HG03565 (cell line): ENCODE data around the gene CSRP2.

Source experiments
- ATAC-seq: cut with Tn5 transposase; IDR thresholded peaks from one replicate; pipeline ENCODE4 v1.9.1; 2021; ENCODE audit warnings: mild to moderate bottlenecking, moderate library complexity; ENCODE audit not compliant: unreplicated experiment

The CSRP2 gene

DNA sequence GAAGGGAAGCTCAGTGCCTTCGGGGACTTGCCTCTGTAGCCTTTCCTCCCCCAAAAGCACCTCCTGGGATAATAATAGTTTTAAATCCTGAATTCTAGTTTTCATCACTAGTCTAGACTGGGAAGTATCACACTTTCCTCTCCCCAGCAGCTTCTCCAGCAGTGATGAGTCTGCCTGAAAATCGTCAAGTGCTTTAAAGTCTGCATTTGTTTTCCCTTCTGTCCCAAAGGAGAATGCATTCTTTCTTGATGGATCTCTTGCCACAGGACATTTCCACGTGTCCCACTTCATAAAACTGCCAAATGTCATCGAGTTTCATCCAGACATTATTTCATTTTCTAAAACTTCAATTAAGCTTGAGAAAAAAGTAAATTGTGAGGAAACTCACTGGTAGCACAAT is 15.0 kb downstream of the CSRP2 start:
- no peak for ATAC-seq

DNA sequence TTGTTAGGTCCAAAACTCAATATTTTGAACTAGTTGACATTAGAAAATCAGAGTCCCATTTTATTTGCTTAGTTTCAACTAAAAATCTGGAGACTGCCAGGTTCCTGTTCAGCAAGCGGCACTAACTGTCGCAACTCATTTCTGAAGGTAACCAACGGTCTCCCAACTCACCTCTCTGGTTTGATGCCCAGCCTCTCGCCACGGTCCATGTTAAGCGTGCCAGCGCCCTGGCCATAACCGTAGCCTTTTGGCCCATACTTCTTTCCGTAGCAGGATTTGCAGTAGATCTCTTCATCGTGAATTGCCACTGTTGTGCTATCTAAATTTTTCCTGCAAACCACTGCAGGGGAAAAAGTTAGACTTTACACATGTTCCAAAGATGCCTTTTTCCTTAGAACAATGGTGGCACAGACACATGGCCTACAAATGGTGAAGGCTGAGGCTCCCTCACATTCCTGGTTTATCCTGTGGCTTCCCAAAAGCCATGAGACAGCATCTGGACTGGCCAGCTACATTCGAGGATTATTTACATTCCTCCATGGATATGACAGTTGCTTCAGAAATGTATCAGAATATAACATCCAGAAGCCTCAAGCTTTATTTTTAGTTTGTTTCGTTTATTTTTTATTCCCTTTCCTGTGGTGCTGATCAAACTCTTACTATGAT is 15.7 kb downstream of the CSRP2 start:
- ATAC-seq: no peak

DNA sequence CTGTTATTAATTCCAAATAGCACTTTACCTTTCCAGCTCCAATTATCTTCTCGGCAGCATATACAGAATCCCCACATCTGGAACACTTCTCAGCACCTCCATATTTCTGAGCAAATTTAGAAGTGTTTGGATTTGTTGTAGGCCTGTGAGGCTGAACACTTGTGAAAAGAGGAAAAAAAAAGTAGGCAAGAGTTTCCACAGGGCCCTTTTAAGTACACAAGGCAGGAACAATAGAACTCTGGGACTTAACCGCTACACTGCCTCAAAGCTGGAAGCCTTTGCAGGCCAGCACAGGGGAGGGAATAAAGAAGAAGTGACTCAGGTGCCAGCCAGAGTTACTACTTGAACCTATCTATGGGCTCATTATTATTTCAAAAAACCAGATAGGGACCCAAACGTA is 18.6 kb downstream of the CSRP2 start:
- no peak for ATAC-seq

DNA sequence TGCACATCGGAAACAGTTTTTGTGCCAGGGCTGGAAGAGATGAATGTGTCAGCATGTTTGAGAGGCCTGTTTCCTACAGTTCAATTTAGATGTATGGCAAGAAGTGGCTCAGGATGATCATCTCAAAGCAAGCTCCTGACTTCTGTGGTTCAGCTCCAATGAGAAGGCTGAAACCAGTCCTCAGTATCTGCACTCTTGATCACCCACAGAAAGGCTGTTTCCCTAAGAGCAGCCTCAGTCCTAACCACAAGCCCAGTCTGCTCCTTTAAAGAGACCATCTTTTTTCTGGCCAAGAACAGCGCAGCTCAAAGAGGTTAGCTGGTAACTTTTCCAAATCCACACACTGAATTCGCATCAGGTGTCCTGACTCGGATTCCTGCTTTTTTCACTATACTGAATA is 19.2 kb downstream of the CSRP2 start:
- ATAC-seq: no peak

DNA sequence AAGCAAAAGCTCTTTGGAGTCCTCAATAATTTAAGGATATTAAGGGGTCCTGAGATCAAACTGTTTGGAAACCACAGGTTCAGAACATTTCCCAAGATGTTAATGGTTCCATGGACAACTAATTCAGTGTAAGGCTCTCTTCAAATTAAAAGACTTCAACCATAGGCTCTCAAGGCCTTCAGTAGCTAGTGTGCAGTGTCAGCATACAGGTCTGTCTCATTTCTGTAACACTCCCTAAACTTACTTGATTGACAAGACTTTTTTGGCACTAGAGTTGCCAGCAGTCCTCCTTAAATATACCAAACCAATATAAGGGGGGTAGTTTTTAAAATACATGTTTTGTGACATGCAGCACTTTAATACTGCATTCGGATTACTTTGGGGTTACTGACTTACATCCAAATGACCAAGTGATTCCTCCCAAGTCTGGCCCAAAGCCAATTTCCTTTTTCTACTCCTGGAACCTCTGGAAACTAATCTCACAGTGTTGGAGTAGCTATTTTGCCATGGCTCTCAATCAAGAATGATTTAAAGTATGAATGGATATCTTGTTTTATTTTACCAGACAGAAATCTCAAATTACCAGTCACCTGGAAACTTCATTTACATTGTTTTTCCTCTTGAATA is 22.7 kb downstream of the CSRP2 start:
- no peak for ATAC-seq

DNA sequence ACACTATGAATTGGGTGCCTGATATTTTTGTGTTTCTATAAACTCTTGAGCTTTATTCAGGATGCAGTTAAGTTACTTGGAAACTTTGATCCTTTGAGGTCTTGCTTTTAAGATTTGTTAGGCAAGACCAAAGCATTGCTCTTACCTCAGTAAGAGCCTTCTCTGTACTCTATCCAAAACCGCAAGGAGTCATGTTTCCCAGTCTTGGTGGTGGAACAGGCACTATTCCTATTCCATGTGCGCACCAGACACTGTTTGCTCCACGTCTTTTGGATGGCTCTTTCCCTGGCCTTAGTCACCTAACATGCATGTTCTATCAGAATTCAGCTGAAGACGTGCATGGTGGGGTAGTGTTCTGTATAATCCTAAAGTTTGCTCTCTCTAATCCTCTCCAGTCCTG is 23.5 kb downstream of the CSRP2 start:
- ATAC-seq: no peak

DNA sequence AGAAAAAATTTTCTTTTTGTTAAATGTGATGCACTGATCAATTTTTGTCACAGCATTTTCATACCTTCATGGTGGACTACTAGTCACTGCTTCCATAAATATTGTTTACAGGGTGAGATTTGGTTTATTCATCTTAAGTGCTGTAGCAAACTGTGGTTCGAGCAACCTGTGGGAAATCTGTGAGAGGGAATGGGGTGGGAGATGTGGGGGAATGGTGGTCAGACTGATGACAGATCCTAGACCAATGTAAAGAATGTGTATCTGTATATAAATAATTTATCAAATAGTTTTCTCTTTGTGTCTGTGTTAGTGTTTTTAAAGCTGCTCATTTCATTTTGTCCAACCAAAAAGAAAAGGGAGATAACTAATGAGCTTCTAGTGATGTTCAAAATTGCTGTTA is 26.7 kb downstream of the CSRP2 start:
- no peak for ATAC-seq

DNA sequence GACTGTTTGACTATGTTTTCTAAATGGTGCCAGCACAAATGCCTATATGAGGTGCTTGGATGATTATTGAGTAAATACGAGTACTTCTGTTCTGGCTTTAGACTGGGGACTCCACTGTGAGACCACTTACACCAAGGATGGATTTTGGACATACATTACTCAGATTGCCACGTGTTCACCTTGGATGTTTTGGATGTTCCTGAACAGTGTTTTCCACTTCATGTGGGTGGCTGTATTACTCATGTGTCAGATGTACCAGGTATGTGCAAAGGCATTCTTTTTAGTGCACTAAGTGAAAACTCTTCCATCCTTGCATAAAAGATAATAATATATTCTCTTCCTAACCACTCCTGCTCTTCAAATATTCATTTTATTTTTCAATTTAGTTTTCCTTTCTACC is 30.7 kb downstream of the CSRP2 start:
- ATAC-seq: no peak

DNA sequence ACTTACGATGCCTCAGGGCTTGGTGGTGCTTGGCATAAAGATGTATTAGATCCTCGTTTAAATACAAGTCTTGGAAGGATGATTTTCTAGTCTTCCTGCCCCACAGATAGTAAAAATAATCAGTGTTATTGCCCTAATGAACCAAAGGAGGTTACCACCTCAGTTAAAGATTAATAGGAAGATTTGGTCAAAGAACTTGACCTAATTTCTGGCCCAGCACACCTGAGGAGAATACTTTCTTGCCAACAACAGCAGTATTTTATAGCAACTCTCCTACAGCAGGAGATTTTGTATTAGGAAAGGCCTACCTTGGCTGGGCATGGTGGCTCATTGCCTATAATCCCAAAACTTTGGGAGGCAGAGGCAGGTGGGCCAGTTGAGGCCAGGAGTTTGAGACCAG is 31.6 kb downstream of the CSRP2 start:
- no peak for ATAC-seq

DNA sequence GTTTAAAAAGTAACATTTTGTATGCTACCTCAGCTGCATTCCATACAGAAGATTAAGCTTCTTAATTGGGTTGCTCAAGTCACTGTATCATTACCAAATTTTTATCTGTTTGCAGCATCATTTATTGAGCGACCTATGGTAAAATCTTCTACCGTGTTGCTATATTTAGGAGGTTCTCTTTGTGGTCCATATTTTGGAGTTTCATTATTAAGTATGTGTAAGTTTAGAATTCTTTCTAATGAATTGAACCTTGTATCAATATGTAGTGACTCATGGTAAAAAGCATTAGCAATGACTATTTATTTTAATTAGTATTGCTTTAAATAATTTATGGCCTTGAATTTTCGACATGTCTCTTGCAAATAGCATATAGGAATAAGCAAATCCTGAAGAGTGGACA is 42.2 kb downstream of the CSRP2 start:
- no peak for ATAC-seq

DNA sequence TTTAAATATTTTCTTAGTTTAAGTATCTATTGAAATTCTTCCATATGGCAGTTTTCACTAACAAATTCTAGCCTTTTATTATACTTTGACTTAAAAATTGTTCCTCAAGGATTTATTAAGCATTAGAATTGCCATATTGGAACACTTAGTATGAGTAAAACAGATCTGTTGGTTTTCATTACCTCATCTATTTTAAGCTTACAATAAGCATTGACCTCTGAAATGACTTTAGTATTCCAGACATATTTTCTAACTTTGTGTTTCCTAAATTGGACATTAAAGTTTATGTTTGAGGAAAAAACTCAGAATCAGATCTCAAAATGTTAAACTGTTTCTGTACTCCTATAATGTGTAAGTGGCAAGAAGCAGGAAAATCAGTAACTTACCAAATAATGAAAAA is 48.4 kb downstream of the CSRP2 start:
- ATAC-seq: no peak

DNA sequence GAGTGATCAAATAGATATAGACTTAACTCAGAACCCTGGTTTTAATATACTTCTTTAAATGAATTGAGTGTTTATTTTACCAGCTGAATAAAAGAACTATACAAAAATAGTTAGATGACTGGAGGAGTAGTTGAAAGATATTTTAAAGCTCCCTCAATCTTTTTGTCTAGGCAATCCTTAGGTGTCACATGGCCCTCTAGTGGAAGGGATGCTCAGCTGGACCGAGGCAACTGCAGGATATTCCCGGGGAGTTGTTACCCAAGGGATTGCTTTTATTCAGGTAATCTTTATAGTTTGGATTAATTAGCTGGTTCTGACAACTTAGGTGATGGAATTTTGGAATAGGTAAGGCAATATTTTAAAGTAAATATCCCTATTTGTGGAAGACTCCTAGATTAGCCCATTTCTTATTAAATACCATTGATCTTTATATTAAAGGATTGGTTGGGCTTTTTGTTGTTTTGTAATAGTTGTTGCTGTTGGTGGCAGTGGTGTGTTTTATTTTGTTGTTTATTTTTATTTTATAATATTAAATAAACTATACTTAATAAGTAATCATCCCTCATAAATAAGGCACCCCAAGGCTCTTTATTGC is 57.8 kb downstream of the CSRP2 start:
- no peak for ATAC-seq

DNA sequence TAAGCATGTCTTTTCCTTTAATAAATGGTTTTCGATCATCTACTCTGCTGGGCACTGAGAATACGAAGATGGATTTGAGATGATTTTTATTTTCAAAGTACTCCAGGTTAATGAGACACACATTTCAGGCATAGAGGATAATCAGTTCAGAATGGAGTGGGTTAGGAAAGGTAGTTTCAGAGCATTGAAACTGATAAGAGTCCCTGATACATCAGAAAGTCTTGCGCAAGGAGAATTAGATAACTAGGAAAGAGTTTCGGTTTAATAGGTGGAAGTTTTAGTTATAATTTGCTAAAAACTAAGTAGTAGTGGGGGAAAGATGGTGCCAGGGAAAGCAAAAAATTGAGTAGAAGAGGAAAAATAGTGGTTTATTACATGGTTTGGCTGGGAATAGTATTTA is 64.8 kb downstream of the CSRP2 start:
- ATAC-seq: no peak

DNA sequence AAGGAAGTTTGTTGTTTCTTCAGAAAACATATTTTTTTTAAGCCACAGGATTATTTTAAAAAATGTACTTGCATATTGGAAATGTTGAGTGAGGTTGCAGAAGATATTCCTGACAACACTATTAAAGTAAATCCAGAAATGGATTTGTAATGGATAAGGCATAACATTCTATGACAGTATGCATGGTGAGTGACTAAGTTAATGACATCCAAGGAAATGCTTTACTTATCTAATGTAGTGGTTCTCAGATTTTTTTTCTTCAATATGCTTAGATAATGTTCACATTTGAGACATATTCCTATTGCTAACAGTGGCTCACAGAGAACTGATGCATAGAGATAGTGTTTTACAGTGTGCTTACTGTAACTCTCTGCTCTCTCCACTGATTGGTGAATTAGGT is 65.6 kb downstream of the CSRP2 start:
- no peak for ATAC-seq

DNA sequence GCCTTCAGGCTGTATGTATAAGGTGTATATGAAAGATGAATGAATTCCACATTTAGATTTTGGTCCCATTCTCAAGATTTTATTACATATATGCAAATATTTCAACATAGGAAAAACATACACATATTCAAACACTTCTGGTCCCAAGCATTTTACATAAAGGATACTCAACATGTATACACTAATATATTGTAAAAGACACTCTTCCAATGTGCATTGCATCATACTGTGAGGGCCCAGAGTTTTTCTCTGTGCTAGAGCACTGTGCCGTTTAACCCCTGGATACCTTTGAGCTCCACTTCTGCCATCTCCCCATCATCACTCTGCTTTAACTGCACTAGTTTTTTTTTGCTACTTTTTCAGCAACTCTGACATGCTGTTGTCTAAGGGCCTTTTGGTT is 66.8 kb downstream of the CSRP2 start:
- ATAC-seq: no peak

DNA sequence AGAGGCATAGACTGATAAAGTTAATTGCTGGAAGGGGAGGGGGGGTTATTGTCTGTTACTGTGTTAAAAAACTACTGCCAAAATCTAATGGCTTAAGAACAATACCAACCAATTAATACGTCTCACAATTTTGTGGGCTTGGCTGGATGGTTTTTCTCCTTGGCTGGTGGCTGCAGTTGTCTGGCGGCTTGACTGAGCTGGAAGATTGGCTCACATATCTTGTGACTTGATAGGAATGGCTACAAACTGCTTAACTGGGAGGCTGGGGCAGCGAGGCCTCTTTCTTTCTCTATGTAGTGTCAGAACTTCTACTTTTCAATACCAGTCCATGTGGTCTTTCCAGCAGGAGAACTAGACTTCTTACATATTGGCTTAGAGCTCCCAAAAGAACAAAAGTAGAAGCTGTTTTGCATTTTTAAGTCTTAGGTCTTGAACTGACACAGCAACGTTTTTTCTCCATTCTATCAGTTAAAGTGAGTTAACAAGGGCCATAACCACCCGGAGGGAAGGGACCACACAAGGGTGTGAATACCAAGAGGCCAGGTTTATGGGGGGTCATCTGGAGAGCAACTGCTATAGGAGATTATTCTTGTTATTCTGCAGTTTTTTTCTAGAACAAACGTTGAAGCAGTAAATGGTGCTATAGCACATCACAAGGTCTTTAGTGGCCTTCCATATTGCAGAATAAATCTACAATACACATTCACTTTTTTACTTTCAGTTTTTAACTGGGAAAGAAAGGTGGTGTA is 68.0 kb downstream of the CSRP2 start:
- ATAC-seq: no peak
